Upper lobe of right lung (tissue), 1 donor: ENCODE data around the gene TSPAN5. TPM values are rescaled to one million over a fixed set of nuclear protein-coding genes. Genes with fewer than 3 reads are reported as not detected.

Experiments
- ATAC-seq: fragments of 200-7000 bp; cut with Tn5 transposase; one replicate; pipeline ENCODE4 v1.9.1; 2020; ENCODE audit warnings: mild to moderate bottlenecking, moderate library complexity
- DNase-seq: peaks from one replicate; pipeline ENCODE4 v3.0.0-alpha.2; 2020
- H3K27ac ChIP-seq: fragments of 200-600 bp; one replicate; pipeline ENCODE4 v1.8.0; 2022
- H3K27me3 ChIP-seq: fragments of 200-600 bp; one replicate; pipeline ENCODE4 v1.8.0; 2022; ENCODE audit warnings: mild to moderate bottlenecking
- H3K36me3 ChIP-seq: fragments of 200-600 bp; one replicate; pipeline ENCODE4 v1.8.0; 2022
- H3K4me1 ChIP-seq: fragments of 200-600 bp; one replicate; pipeline ENCODE4 v1.8.0; 2022
- H3K4me3 ChIP-seq: fragments of 200-600 bp; one replicate; pipeline ENCODE4 v1.8.0; 2022; ENCODE audit warnings: mild to moderate bottlenecking
- H3K9me3 ChIP-seq: fragments of 200-600 bp; one replicate; pipeline ENCODE4 v1.8.0; 2022
- intact Hi-C: fragments of 100-400 bp; cut with DNase I; formaldehyde crosslinking; loops from one replicate; pipeline ENCODE4 v1.11.0; 2022
- total RNA-seq: library from RNA; stranded (reverse); fragmentation: NEBNext Ultra II Directional; extraction: Animal tissue kit (Norgen Biotek cat#: 25700); gene quantifications from one replicate; pipeline ENCODE4 v1.2.1, GENCODE V29; 2021
- TF ChIP-seq, protein P1 (sequence below): fragments of 200-600 bp; IDR thresholded peaks from one replicate; pipeline ENCODE4 v1.8.0; 2022; ENCODE audit warnings: antibody characterized with exemption
- donor health status: DM: no; HTN: yes; CAD: no; lungs with severe emphysema.

TSPAN5 gene
- total RNA-seq, 1 donor from 2014 or later = 6.9 TPM

DNA sequence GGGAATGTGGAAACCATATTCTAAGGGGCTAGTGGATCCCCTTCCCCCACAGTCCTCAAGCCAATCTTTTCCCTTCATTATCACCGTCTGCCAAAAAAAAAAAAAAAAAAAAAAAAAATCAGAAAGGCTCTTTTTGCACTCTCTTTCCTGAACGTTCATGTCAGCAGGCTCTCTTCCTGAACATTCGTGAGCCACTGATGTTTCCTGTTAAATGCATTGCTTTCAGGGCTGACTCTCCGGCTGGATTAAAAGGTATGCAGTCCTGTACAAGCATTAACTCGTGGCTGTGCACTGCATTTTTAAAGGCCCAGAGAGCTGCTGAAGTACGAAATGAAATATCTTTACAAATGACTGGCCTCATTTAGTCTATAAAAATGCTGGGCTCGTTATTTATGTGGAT, 34.0 kb upstream of the TSPAN5 start:
- Histone ChIP-seq H3K9me3 (no peaks in the 10 kb centered on the region), H3K27ac (no peak overlapping the region), H3K4me3 (no peak overlapping the region), H3K27me3 (no peaks in the 10 kb centered on the region), H3K4me1 (no peaks in the 10 kb centered on the region), H3K36me3 (no peaks in the 10 kb centered on the region)
- DNase-seq (no peak), ATAC-seq (no peak)
- TF ChIP-seq, protein P1, sequence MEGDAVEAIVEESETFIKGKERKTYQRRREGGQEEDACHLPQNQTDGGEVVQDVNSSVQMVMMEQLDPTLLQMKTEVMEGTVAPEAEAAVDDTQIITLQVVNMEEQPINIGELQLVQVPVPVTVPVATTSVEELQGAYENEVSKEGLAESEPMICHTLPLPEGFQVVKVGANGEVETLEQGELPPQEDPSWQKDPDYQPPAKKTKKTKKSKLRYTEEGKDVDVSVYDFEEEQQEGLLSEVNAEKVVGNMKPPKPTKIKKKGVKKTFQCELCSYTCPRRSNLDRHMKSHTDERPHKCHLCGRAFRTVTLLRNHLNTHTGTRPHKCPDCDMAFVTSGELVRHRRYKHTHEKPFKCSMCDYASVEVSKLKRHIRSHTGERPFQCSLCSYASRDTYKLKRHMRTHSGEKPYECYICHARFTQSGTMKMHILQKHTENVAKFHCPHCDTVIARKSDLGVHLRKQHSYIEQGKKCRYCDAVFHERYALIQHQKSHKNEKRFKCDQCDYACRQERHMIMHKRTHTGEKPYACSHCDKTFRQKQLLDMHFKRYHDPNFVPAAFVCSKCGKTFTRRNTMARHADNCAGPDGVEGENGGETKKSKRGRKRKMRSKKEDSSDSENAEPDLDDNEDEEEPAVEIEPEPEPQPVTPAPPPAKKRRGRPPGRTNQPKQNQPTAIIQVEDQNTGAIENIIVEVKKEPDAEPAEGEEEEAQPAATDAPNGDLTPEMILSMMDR = no peak
- intact Hi-C loops = no loop called here

DNA sequence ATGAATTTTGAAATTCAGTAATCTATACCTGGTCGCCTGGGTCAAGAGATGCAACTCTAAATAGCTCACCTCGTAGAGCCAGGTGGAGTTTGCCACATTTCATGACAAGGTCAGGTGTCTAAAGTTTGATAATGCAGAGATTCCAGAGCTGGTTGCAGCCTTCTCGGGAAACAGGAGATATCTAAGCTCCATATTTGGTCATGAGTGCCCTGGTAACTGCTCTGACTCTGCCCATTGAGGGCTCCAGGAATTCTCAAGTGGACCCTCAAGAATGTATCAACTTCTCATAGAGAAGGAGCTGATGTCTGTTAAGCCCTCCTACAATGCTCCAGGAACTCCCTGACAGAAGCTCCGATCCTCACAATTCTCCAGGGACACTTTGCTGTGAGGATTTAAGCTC, 33.2 kb upstream of the TSPAN5 start:
- Histone ChIP-seq H3K4me1 (no peaks in the 10 kb centered on the region), H3K4me3 (no peak overlapping the region), H3K36me3 (no peaks in the 10 kb centered on the region), H3K27ac (no peak overlapping the region), H3K9me3 (no peaks in the 10 kb centered on the region), H3K27me3 (no peaks in the 10 kb centered on the region)
- TF ChIP-seq, protein P1 = no peak
- DNase-seq (no peak), ATAC-seq (peak; percentile 63)
- intact Hi-C loops = no loop called here

DNA sequence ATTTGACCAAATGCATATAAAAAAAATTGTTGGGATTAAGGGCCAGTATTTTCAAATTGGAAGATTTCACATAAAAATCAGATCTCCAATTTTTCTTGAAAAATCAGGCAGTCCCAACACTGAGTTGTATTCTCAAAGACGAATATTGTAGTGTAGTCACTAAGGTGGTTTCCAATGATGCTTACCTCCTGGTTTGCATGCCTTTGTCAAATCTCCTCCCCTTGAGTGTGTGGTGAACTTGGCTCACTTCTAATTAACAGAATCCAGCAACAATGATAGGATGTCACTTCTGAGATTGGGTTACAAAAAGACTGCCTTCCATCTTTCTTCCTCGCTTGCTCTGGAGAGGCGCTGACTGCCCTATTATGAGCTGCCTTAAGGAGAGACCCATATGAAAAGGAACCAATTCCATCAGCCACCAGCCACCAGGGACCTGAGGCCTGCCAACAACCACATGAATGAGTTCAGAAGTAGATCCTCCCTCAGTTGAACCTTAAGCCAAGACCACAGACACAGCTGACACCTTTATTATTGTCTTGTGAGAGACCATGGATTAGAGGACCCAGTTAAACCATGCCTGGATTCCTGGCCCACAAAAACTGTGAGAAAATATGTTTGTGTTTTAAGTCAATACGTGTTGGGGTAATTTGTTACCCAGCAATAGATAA, 31.2 kb upstream of the TSPAN5 start:
- no peak for ATAC-seq
- intact Hi-C loops = no loop called here
- TF ChIP-seq, protein P1 = no peak

DNA sequence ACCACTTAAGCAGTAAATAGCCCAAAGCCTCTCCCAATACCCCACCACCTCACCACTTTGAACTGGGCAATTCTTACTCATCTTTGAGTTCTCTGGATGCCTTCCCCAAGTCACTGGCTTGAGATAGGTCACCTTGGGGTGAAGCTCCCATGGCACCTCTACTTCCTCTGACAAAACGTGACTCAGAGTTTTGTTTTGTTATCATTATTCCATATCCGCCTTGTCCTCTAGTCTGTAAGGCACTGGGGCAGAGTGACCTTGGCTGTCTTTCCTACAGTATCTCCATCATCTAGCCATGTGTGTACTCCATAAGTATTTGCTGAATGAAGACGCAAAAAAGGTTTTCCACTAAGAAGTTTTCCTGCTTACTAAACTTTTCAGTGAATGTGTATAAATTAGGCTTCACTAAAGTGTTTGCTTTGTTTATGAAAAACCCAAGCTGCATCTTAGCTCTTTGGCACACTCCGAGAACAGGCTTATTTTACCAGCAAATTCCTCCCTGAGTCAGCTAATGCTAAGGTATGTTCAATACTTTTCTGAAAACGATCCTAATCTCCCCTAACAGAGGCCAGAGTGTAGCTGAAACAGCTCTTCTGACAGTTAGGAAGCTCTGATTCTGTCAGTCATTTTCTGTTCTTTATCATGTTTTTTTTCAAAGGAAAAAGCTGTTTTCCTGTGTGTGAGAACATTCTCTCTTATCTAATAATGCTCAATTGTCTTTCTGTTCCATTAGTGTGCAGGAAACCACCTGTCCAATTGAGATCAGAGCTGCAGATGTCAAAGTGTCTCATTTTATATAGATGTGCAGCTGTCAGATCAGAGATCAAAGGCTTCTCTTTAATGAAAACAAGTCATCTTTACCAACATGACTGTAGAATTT, 30.2 kb upstream of the TSPAN5 start:
- Histone ChIP-seq H3K9me3 (no peaks in the 10 kb centered on the region), H3K36me3 (no peaks in the 10 kb centered on the region), H3K27me3 (no peaks in the 10 kb centered on the region), H3K4me1 (no peaks in the 10 kb centered on the region), H3K4me3 (no peak overlapping the region), H3K27ac (no peak overlapping the region)
- intact Hi-C loops = no loop called here
- ATAC-seq (no peak), DNase-seq (no peak)
- TF ChIP-seq, protein P1 = no peak

More for the DNA sequence above, 31.2 kb upstream of the TSPAN5 start:
- Histone ChIP-seq H3K27me3 (no peaks in the 10 kb centered on the region), H3K4me1 (no peaks in the 10 kb centered on the region), H3K4me3 (no peak overlapping the region), H3K9me3 (no peaks in the 10 kb centered on the region), H3K36me3 (no peaks in the 10 kb centered on the region), H3K27ac (no peak overlapping the region)
- no peak for DNase-seq

DNA sequence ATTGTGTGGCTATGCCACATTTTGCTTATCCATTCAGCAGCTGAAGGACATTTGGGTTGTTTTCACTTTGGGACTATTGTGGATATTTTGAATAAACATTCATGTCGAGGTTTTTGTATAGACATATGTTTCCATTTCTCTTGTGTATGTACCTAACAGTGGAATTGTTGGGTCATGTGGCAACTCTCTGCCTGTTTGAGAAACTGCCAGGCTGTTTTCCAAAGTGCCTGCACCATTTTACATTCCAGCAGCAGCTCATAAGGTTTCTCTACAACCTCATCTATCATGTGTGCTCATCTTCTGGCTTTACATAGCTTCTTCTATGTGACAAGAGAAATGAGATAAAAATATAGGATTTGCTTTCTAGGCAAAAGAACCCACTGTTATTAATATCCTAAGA, 29.5 kb upstream of the TSPAN5 start:
- intact Hi-C loops = no loop called here
- no peak for DNase-seq
- TF ChIP-seq, protein P1 = no peak
- ATAC-seq = no peak
- no peaks in the 10 kb centered on the region for H3K4me1 ChIP-seq
- no peaks in the 10 kb centered on the region for H3K36me3 ChIP-seq
- no peak overlapping the region for H3K27ac ChIP-seq
- no peaks in the 10 kb centered on the region for H3K27me3 ChIP-seq
- no peaks in the 10 kb centered on the region for H3K9me3 ChIP-seq
- no peak overlapping the region for H3K4me3 ChIP-seq
